MM.1S (cell line): ENCODE measurements around the gene CASKIN1.

ENCODE experiments used
- DNase-seq: peaks from one replicate; pipeline ENCODE4 v3.0.0-alpha.2; 2015
- H2AFZ ChIP-seq: fragments of 300-600 bp; sonication (generic); 2 replicates; pipeline ENCODE4 v1.6.0; 2016; ENCODE audit warnings: antibody characterized with exemption, low read length
- H3F3A ChIP-seq: fragments of 300-600 bp; sonication (generic); 2 replicates; pipeline ENCODE4 v1.6.1; 2016; ENCODE audit warnings: mild to moderate bottlenecking, antibody characterized with exemption, low read length, moderate library complexity, mixed read lengths; ENCODE audit not compliant: insufficient read depth
- H3K27ac ChIP-seq: fragments of 300-600 bp; sonication (generic); 2 replicates; pipeline ENCODE4 v1.5.1; 2016; ENCODE audit warnings: mild to moderate bottlenecking, low read length
- H3K27me3 ChIP-seq: fragments of 300-600 bp; sonication (generic); replicated peaks from 2 replicates; pipeline ENCODE4 v1.6.0; 2016; ENCODE audit warnings: low read length; ENCODE audit not compliant: insufficient read depth
- H3K36me3 ChIP-seq: fragments of 300-600 bp; sonication (generic); replicated peaks from 2 replicates; pipeline ENCODE4 v1.6.1; 2016; ENCODE audit warnings: mild to moderate bottlenecking, low read length, mixed read lengths; ENCODE audit not compliant: insufficient read depth
- H3K4me1 ChIP-seq: fragments of 300-600 bp; sonication (generic); 2 replicates; pipeline ENCODE4 v1.6.1; 2016; ENCODE audit warnings: low read length, mixed read lengths
- H3K4me2 ChIP-seq: fragments of 300-600 bp; sonication (generic); 2 replicates; pipeline ENCODE4 v1.6.0; 2016; ENCODE audit warnings: low read depth, low read length
- H3K4me3 ChIP-seq: fragments of 300-600 bp; sonication (generic); 2 replicates; pipeline ENCODE4 v1.5.1; 2016; ENCODE audit warnings: low read length, mixed read lengths
- H3K79me2 ChIP-seq: fragments of 300-600 bp; sonication (generic); 2 replicates; pipeline ENCODE4 v1.6.1; 2016; ENCODE audit warnings: mixed run types, low read length, mixed read lengths
- H3K9ac ChIP-seq: fragments of 300-600 bp; sonication (generic); 2 replicates; pipeline ENCODE4 v1.6.1; 2016; ENCODE audit warnings: low read length, mixed read lengths
- H3K9me2 ChIP-seq: fragments of 300-600 bp; sonication (generic); replicated peaks from 2 replicates; pipeline ENCODE4 v1.6.1; 2016; ENCODE audit warnings: mild to moderate bottlenecking, low read length, mixed read lengths; ENCODE audit not compliant: insufficient read depth
- H3K9me3 ChIP-seq: fragments of 300-600 bp; sonication (generic); replicated peaks from 2 replicates; pipeline ENCODE4 v1.6.1; 2016; ENCODE audit warnings: mild to moderate bottlenecking, low read length, mixed read lengths; ENCODE audit not compliant: insufficient read depth
- H4K20me1 ChIP-seq: fragments of 300-600 bp; sonication (generic); 2 replicates; pipeline ENCODE4 v1.6.1; 2016; ENCODE audit warnings: mild to moderate bottlenecking, low read length, moderate library complexity, mixed read lengths; ENCODE audit not compliant: insufficient read depth
- EZH2 ChIP-seq: fragments of 300-600 bp; sonication (generic); optimal IDR thresholded peaks from 2 replicates; pipeline ENCODE3; 2017; ENCODE audit warnings: low read depth, mild to moderate bottlenecking, antibody characterized with exemption, low read length, mixed read lengths
- EZH2phosphoT487 ChIP-seq: fragments of 300-600 bp; sonication (generic); IDR thresholded peaks from 2 replicates; pipeline ENCODE4 v1.6.1; 2018; ENCODE audit warnings: antibody characterized with exemption, low read length
- TF ChIP-seq, protein P1 (sequence below): fragments of 300-600 bp; sonication (generic); IDR thresholded peaks from 2 replicates; pipeline ENCODE4 v1.5.1; 2016; ENCODE audit warnings: antibody characterized with exemption, low read length, mixed read lengths

The CASKIN1 gene

DNA sequence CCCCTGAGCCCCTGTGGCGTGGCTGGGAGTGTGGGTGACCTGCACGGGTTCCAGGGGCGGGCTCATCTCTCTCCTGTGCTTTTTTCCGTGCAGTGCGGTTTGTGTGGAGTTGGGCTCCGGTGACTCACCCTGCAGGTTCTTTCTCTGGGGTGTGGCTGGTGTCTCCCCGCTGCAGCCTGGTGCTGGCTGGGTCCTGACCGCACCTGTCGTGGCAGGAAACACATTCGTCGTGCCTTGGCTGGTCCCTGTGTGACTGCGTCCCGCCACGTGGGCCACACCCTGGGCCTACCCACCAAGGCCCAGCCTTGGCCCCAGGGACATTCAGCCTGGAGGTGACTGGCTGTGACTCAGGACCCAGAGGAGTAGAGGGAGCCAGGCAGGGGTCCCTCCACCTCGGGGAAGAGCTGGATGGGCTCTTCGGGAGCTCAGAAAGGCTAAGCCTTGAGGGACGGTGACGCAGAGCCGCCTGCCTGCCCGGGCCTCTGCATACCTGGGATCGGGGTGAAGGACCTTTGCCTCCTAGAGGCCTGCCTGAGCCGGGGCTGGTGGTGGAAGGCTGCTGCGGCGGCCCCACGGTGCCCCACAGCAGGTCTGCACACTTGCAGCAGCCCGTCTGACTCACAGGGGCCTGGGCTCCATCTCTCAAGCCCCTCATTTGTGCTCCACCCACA lies 33.1 kb downstream of the CASKIN1 start:
- Histone ChIP-seq H3K79me2 (peaks cover 54% of the 10 kb centered on the region), H4K20me1 (no peaks in the 10 kb centered on the region)
- no peak for TF ChIP-seq EZH2
- TF ChIP-seq, protein P1, sequence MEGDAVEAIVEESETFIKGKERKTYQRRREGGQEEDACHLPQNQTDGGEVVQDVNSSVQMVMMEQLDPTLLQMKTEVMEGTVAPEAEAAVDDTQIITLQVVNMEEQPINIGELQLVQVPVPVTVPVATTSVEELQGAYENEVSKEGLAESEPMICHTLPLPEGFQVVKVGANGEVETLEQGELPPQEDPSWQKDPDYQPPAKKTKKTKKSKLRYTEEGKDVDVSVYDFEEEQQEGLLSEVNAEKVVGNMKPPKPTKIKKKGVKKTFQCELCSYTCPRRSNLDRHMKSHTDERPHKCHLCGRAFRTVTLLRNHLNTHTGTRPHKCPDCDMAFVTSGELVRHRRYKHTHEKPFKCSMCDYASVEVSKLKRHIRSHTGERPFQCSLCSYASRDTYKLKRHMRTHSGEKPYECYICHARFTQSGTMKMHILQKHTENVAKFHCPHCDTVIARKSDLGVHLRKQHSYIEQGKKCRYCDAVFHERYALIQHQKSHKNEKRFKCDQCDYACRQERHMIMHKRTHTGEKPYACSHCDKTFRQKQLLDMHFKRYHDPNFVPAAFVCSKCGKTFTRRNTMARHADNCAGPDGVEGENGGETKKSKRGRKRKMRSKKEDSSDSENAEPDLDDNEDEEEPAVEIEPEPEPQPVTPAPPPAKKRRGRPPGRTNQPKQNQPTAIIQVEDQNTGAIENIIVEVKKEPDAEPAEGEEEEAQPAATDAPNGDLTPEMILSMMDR: no peak
- no peak for TF ChIP-seq EZH2phosphoT487

DNA sequence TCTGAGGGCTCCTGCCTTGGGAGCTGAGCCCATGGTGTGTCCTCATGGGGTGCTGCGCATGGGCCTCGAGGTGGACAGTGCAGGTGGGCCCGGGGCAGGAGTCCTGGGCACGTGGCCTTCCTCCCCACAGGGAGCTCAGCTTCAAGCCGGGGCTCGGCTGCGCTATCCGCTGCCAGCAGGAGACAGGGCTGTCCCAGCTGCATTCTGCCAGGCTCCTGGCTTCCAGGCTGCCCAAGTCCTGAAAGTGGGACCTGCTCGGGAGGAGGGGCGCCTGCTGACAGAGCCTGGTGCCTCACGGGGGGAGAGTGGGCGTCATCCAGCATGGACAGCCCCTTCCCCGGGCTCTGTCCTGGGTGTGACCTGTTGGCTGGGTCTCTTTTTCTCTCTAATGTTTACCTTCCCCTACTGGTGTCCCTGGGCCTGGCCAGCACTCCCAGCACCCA lies 33.7 kb downstream of the CASKIN1 start:
- peaks cover 60% of the 10 kb centered on the region for H3K79me2 ChIP-seq
- H3K27ac ChIP-seq: no peak overlapping the region
- no peak overlapping the region for H3K4me3 ChIP-seq
- H3K9ac ChIP-seq: no peak overlapping the region
- no peak overlapping the region for H2AFZ ChIP-seq
- no peaks in the 10 kb centered on the region for H3K36me3 ChIP-seq
- TF ChIP-seq, protein P1: no peak
- TF ChIP-seq EZH2: no peak
- no peak for TF ChIP-seq EZH2phosphoT487
- no peaks in the 10 kb centered on the region for H3K9me3 ChIP-seq
- no peaks in the 10 kb centered on the region for H4K20me1 ChIP-seq
- H3F3A ChIP-seq: no peaks in the 10 kb centered on the region
- H3K4me2 ChIP-seq: no peak overlapping the region
- no peak for DNase-seq
- H3K4me1 ChIP-seq: no peaks in the 10 kb centered on the region
- no peaks in the 10 kb centered on the region for H3K9me2 ChIP-seq
- no peaks in the 10 kb centered on the region for H3K27me3 ChIP-seq

More for the DNA sequence above, 33.1 kb downstream of the CASKIN1 start:
- H2AFZ ChIP-seq: no peak overlapping the region
- no peaks in the 10 kb centered on the region for H3K9me2 ChIP-seq
- H3K4me3 ChIP-seq: no peak overlapping the region
- no peak overlapping the region for H3K4me2 ChIP-seq
- no peaks in the 10 kb centered on the region for H3K36me3 ChIP-seq
- no peaks in the 10 kb centered on the region for H3K27me3 ChIP-seq
- no peaks in the 10 kb centered on the region for H3F3A ChIP-seq
- H3K9me3 ChIP-seq: no peaks in the 10 kb centered on the region
- H3K4me1 ChIP-seq: no peaks in the 10 kb centered on the region
- DNase-seq: no peak
- H3K27ac ChIP-seq: no peak overlapping the region
- H3K9ac ChIP-seq: no peak overlapping the region

DNA sequence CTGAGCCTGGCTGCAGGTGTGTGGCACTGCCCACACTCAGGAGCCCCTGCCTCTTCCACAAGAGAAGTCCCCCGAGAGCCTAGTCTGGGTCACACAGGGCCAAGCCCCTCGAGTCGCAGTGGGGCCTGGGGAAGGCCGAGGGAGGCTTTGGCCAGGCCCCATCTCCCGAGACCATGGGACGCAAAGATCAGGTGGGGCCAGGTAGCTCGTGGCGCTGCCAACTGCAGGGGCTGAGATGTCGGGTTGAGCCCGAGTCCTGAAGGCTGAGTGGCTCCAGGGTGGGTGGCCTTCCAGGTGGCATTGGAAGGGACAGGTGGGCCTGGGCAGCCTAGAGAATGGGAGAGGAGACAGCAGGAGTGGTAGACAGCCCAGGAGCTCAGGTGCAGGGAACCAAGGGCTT lies 34.5 kb downstream of the CASKIN1 start:
- no peak for TF ChIP-seq EZH2
- TF ChIP-seq, protein P1: no peak
- TF ChIP-seq EZH2phosphoT487: no peak
- Histone ChIP-seq H2AFZ (no peak overlapping the region), H3K27me3 (no peaks in the 10 kb centered on the region), H3F3A (no peaks in the 10 kb centered on the region), H3K9me2 (no peaks in the 10 kb centered on the region), H3K4me1 (peaks cover 4% of the 10 kb centered on the region; the same call in 1 of the 2 replicates), H3K27ac (no peak overlapping the region), H3K9me3 (no peaks in the 10 kb centered on the region), H4K20me1 (no peaks in the 10 kb centered on the region), H3K4me2 (no peak overlapping the region), H3K79me2 (peaks cover 68% of the 10 kb centered on the region), H3K9ac (no peak overlapping the region), H3K4me3 (no peak overlapping the region), H3K36me3 (no peaks in the 10 kb centered on the region)
- no peak for DNase-seq
